ENCODE measurements around the gene RPH3AL. TPM values are rescaled to one million over a fixed set of nuclear protein-coding genes. Genes with fewer than 3 reads are reported as not detected.

Gene RPH3AL
- total and polyA plus RNA-seq, 11 donors, result 2.8 to 9.4 (median 6.3) TPM

DNA sequence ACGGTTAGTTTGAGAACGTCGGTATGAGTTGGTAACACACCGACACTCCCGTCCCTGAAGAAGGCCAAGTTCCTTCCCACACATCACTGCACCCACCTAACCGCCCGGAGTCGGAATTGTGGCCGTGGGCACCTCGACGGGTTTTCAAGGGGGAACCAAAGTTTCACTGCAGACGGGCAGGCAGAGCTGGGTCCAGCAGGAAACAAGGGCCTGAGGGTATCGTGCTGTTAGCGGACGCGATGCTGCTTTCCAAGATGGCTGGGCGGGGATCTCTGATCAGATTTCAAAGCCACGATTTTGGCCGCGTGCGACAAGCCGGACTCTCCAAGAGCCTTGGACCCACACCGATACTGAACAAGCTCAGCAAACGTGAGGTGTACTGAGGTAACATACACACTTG, 88.8 kb downstream of the RPH3AL start:
- intact Hi-C loops (cut with DNase I), result no loop called here
- H3K36me3 ChIP-seq, result peaks cover 0 to 4% (median 0%) of the 10 kb centered on the region in 9 donors
- no peak for TF ChIP-seq POLR2A (IDR thresholded peaks at IDR 0.05)
- TF ChIP-seq, protein P1, sequence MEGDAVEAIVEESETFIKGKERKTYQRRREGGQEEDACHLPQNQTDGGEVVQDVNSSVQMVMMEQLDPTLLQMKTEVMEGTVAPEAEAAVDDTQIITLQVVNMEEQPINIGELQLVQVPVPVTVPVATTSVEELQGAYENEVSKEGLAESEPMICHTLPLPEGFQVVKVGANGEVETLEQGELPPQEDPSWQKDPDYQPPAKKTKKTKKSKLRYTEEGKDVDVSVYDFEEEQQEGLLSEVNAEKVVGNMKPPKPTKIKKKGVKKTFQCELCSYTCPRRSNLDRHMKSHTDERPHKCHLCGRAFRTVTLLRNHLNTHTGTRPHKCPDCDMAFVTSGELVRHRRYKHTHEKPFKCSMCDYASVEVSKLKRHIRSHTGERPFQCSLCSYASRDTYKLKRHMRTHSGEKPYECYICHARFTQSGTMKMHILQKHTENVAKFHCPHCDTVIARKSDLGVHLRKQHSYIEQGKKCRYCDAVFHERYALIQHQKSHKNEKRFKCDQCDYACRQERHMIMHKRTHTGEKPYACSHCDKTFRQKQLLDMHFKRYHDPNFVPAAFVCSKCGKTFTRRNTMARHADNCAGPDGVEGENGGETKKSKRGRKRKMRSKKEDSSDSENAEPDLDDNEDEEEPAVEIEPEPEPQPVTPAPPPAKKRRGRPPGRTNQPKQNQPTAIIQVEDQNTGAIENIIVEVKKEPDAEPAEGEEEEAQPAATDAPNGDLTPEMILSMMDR (IDR thresholded peaks at IDR 0.05), result no peak
- DNase-seq, result peak in 3 of 5 donors; percentile 2 to 12 (median 9)
- 93 to 96% (median 95%) methylated on average over 24 of the region's 24 CpGs for WGBS, 4 donors
- ATAC-seq, result no peak
- H3K27ac ChIP-seq, result no peak overlapping the region
- peaks cover 0 to 60% (median 33%) of the 10 kb centered on the region in 12 donors for H3K4me1 ChIP-seq
- H3K4me3 ChIP-seq, result no peak overlapping the region
- H3K27me3 ChIP-seq, result peaks cover 0 to 4% (median 0%) of the 10 kb centered on the region in 9 donors
- no peaks in the 10 kb centered on the region for H3K9me3 ChIP-seq

DNA sequence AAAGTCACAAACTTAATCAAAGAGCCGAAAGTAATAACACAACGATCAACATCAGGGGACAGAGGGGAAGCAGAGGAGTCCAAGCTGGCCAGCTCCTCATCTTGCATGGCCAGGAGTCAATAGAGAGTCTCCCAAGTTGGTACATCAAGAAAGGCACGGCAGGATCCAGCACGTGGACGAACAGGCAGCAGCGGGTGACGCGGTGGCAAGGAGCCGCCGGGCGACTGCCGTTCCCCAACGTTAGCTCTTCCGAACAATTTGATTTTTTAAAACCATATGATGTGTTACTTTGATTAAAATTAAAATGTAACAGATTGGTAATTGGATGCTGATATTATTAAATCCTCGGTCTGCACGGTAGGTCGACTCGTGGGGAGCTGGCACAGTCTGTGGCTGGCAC, 89.3 kb downstream of the RPH3AL start:
- Histone ChIP-seq H3K27me3 (peaks cover 0 to 4% (median 0%) of the 10 kb centered on the region in 9 donors), H3K27ac (no peak overlapping the region), H3K36me3 (peaks cover 0 to 4% (median 0%) of the 10 kb centered on the region in 9 donors), H3K4me3 (no peak overlapping the region), H3K4me1 (peaks cover 0 to 65% (median 35%) of the 10 kb centered on the region in 12 donors), H3K9me3 (no peaks in the 10 kb centered on the region)
- ATAC-seq, result no peak
- WGBS, 4 donors, result 94 to 97% (median 96%) methylated on average over 18 of the region's 18 CpGs
- peak in 3 of 5 donors; percentile 1 to 13 (median 7) for DNase-seq
- intact Hi-C loops (cut with DNase I), result no loop called here
- TF ChIP-seq POLR2A (IDR thresholded peaks at IDR 0.05), result no peak
- TF ChIP-seq, protein P1 (IDR thresholded peaks at IDR 0.05), result no peak

DNA sequence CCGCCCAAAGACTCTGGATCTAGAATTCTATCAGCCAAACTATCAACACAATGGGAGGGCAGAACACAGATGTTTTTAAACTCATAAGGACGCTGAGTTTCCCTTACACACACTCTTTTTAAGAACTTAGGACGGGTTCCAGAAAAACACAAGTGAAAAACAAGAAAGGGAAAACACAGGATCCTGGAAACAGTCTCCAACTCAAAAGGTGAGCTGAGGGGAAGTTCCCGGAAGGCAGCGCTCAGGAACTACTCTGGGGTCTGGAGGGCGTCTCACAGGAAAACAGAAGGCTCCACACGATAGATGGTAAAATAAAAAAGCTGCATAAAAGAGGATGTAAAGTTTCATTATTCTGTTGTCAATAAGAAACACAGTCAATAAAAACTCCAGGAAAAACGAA, 91.0 kb downstream of the RPH3AL start:
- ATAC-seq (peak in 1 of 4 donors; percentile 42), DNase-seq (peak in 2 of 5 donors; percentile 5 to 11)
- peak overlapping the region in 7 of 12 donors; percentile 13 to 77 (median 48) for H3K27ac ChIP-seq
- H3K27me3 ChIP-seq, result peaks cover 0 to 4% (median 0%) of the 10 kb centered on the region in 9 donors
- peaks cover 0 to 4% (median 0%) of the 10 kb centered on the region in 9 donors for H3K36me3 ChIP-seq
- no peak for TF ChIP-seq POLR2A (IDR thresholded peaks at IDR 0.05)
- TF ChIP-seq, protein P1 (IDR thresholded peaks at IDR 0.05), result no peak
- intact Hi-C loops (cut with DNase I), result no loop called here
- H3K4me3 ChIP-seq, result no peak overlapping the region
- H3K4me1 ChIP-seq, result peaks cover 0 to 53% (median 23%) of the 10 kb centered on the region in 12 donors
- WGBS, 4 donors, result 62 to 70% (median 65%) methylated on average over 8 of the region's 8 CpGs
- no peaks in the 10 kb centered on the region for H3K9me3 ChIP-seq

DNA sequence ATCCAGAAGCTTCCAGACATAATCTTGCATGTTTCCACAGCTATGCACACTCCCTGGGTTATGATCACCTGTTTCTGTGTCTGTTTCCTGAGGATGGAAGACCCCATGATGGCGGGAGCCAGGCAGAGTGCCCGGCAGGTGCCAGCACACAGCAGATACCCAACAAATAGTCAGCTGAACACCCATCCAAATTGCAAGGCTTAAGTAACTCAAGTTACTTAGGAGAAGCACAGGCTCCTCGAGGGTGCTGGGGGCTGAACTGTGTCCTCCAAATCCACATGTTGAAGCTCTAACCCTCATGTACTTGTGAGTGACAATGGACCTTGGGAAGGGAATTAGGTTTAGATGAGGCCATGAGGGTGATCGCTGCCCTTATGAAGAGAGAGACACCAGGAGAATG, 91.7 kb downstream of the RPH3AL start:
- 79 to 94% (median 84%) methylated on average over 3 to 4 of the region's 4 CpGs for WGBS, 4 donors
- no peaks in the 10 kb centered on the region for H3K9me3 ChIP-seq
- ATAC-seq (no peak), DNase-seq (no peak)
- H3K36me3 ChIP-seq, result peaks cover 0 to 4% (median 0%) of the 10 kb centered on the region in 9 donors
- H3K4me1 ChIP-seq, result peaks cover 0 to 46% (median 18%) of the 10 kb centered on the region in 12 donors
- peak overlapping the region in 9 of 12 donors; percentile 13 to 77 (median 48) for H3K27ac ChIP-seq
- no peak overlapping the region for H3K4me3 ChIP-seq
- peaks cover 0 to 4% (median 0%) of the 10 kb centered on the region in 9 donors for H3K27me3 ChIP-seq
- TF ChIP-seq, protein P1 (IDR thresholded peaks at IDR 0.05), result no peak
- TF ChIP-seq POLR2A (IDR thresholded peaks at IDR 0.05), result no peak
- intact Hi-C loops (cut with DNase I), result no loop called here
